Stimulated activated CD4-positive, alpha-beta T cell treated with anti-CD3 and anti-CD28 coated beads, Interleukin-12 subunit alpha, Interleukin-12 subunit beta, amount 100 ng/mL, for 48 hours (primary cell): ENCODE data around the gene C20orf202.

ENCODE experiments used
- DNase-seq, 3 donors: peaks; one replicate each; pipeline ENCODE4 v3.0.0-alpha.2; 2020; ENCODE audit warnings: low read depth in 2 of 3, low spot score in 1 of 3

Gene C20orf202

DNA sequence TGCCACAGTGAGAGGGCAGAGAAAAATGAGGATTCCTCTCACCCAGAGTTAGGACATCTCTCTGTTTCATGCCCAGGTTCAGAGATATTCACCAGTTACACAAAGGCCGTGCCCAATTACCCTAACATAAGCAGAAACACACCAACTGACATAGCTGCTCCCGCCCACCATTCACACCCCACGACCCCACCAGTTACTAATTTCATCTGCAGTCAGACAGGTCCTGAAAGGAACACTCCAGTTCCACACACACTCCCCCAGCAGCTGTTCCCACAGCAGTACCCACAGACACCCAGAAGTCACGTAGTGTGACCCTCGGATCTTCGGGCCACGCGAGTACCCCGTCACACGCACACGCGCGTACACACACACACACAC lies 19.0 kb upstream of the C20orf202 start:
- no peak for DNase-seq

DNA sequence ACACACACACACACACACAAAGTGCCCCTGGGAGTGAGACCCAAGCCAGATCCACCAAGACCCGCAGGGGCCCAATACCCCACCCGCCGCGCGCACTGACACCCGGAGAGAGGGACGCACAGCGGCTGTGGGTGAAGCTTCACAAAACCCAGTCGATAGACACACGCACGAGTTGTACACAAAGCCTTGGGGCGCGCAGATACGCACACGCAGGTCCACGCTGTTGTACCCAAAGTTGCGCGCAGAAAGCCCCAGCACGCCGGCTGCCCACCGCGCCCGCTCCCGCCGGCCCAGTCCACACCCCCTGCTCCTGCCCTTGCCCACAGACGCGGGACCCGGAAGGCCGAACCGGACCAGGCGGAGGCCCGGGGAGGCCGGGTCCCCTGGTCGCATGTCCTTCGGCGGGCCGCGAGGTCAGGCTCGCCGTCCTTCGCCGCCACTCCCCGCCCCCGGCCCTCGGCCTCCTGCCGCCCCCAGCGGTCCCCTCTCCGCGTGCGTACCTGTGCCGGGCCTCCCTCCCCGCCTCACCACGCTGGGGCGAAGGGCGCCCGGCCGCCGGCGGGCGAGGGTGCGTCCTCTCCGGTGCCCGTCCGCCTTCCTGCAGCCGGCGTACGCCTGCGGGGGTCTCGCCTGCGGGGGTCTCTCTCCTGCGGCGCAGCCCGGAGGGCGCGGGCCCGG lies 18.5 kb upstream of the C20orf202 start, which contains the start of gene TMEM74B:
Gene TMEM74B, minus strand, starts transcription at position 344 of the 678 bp plus-strand sequence. CDS start 1,180 bp downstream, outside the sequence.
- no peak for DNase-seq

DNA sequence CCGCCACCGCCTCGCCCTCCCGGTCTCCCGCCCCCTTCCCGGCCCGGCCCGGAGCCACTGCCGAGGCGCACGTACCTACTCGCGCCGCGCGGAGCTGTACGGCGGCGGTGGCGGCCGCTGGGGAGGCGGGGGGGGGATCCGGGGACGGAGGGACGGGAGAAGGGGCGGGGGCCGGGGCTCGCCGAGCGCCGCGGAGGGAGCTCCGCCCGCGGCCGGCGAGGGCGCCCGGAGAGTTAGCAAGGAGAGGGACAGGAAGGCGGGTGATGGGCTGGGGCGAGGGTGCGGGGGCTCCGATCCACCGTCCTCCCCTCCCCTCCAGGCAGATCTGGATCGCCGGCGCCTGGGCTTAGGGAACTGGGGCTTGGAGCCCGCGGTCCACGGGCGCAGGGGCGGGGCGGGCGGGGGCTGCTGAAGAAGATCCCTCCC lies 17.9 kb upstream of the C20orf202 start:
- DNase-seq, result no peak

- DNase-seq, result peak; percentile 28 to 55 (median 38)
Observed at GRCh38 chr20:1185790-1186334, 17.4 kb upstream of the C20orf202 start.

DNA sequence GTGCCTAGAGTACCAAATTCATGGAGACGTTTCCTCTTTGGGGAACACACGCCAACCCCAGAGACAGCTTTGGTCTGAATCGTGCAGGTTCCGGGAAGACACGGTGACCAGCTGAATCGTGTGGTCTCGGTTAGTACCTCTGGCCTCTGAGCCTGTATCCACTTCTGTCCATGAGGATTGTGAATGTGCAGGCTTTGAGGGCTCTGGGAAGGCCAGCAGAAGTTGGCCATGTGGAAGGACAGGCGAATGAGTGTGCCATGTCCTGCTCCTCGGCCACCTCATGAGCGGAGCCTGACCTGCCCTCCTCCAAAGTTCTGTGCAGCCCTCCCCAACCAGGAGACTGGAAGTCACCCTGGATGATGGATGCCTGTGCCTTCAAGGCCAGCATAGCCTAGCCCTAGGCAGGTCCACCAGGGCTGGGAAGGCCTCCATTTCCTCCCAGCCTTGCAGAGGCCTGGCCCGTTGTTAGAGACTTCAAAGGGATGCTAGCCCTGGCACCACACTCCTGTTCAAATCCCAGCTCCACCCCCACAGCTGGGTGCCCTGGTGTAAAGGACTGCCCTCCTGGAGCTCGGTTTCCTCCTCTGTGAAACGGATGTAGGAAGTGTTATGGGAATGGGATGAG lies 16.8 kb upstream of the C20orf202 start:
- no peak for DNase-seq

- DNase-seq, result no peak
Observed at GRCh38 chr20:1187605-1188171, 15.6 kb upstream of the C20orf202 start.

DNA sequence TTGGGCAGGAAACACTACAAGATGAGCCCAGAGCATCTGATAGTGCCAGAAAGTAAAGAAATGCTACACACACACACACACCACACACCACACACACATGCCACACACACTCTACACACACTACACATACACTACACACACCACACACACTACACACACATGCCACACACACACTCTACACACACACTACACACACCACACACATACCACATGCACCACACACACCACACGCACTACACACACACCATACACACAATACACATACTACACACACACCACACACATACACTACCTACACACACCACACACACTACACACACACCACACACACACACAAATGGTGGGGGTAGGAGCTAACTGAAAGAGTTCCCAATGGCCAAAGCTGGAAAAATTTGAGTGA lies 14.9 kb upstream of the C20orf202 start:
- DNase-seq, result no peak

DNA sequence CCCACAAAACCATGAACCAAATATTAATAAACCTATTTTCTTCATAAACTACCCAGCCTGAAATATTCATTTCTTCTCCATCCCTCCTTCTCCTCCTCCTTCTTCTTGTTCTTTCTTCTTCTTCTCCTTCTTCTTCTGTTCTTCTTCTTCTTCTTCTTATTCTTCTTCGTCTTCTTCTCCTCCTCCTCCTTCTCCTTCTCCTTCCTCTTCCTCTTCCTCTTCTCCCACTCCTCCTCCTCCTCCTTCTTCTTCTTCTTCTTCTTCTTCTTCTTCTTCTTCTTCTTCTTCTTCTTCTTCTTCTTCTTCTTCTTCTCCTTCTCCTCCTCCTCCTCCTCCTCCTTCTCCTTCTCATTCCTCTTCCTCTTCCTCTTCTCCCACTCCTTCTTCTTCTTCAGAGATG lies 13.4 kb upstream of the C20orf202 start:
- no peak for DNase-seq

DNA sequence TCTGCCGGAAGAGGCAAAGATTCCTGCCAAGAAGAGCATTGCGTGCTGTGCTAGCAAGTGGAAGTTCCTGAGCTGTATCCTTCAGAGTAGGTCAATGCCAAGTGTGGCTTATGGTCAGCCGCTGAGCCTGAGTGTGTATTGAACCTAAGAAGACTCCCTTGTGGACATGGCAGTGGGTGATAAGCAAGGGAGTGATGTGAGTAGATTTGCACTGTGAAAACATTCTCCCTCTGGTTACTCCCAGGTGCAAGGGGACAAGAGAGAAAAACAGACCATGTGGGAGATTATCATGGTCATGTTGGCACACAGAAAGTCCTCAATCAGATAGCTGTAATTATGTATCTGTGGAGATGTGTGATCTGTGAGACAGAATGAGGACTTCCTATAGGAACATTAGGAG lies 12.4 kb upstream of the C20orf202 start:
- no peak for DNase-seq

DNA sequence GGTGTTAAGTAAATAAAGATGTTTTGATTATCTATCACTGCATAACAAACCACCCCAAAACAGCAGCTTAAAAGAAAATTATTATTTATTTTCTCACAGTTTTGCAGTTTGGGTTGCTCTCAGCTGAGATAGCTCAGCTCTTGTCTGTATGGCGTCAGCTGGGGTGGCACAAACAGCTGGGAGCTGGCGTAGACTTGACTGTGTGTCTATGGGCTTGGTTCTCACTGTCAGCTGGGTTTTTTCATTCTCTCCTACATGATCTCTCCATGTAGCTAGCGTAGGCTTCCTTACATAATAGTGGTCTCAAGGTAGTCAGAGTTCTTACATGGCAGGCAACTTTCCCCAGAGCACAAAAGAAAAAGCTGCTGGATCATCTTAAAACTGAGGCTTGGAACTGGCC lies 12.0 kb upstream of the C20orf202 start:
- no peak for DNase-seq

DNA sequence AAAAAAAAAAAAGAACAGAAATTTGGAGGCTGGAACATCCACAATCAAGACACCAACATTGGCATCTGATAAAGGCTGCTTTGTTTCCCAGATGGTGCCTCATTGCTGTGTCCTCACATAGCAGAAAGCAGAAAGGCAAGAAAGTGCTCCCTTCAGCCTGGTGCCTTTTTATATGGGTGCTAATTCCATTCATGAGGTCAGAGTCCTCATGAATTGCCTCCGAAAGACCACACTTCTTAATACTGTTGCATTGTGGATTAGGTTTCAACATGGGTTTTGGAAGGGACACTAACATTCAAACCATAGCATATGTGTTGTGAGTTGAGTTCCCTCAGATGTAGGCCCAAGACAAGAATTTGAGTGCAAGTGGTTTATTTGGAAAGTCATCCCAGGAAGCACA lies 8.0 kb upstream of the C20orf202 start:
- no peak for DNase-seq

- no peak for DNase-seq
Observed at GRCh38 chr20:1196634-1197033, 6.6 kb upstream of the C20orf202 start.

GRCh38 chr20:1197801-1198200 lies 5.5 kb upstream of the C20orf202 start:
- DNase-seq, result no peak

DNA sequence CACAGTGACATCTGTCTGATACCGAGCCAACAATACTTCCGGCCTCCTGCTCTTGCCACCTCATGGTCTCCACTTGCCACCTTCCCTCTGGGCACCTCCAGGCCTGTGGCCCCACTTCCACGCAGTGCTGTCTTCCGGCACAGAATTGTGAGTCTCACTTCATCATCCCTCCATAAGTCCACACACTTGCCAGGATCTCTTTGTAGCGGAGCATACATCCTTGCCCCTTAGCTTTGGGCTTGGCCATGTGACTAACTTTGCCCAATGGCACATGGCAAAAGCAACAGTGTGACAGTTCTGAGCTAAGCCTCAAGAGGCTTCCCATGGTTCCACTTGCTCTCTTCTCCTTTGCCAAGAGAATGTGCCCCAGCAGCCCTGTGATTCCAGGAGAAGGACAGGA lies 4.5 kb upstream of the C20orf202 start:
- DNase-seq, result no peak

GRCh38 chr20:1199212-1199873 lies 3.9 kb upstream of the C20orf202 start:
- no peak for DNase-seq

DNA sequence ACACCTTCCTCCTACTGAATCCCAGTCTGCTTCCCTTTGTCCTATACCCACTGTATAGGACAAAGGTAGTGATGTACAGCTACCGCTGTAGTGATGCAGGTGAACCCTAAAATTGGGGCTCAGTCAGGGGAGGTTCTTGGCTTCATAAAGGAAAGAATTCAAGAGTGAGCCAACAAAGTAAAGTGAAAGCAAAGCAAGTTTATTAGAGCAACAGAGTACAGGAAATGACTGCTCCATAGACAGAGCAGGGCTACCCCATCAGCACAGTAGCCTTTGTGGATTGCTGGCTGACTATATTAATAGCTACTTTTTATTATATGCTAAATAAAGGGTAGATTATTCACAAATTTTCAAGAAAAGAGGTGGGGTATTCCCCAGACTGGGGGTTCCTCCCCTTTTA lies 3.3 kb upstream of the C20orf202 start:
- DNase-seq, result no peak

- DNase-seq, result no peak
Observed at GRCh38 chr20:1203630-1204029, 376 bp downstream of the C20orf202 start.

DNA sequence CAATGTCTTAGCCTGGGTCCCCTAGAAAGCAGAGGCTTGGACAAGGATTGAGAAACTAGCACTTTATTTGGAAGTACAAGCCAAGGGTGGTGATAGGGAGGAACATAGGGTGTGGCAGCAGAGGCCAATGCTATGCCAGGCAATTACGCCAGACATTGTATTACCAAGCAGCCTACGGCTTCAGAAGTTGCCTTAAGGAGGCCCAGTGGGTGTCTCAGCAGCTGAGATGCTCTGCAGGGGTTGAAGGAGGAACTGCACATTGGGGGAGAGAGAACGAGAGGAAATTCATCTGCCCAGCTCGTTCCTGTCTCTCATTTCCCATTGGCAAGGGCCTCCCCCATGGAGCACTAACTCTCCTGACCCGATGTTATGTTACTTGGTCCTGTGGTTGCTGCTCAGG lies 859 bp downstream of the C20orf202 start:
- no peak for DNase-seq

DNA sequence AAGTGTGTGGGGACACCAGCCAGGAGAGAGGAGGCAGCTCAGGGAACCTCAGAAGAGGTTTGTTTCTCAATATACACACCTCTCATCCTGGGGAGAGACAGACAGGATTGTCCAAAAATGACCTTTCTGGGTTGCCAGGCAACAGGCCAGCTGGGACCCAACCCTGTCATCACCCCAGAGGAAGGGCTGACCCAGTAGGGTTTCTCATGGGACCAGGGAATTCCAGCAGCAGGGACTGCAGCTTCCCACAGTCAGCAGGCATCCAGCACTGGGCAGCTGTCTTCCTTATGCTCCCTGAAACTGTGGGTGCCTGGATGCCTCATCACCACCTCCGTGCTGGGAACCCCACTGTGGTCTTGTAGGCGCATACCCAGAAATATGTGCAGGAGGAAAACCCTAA lies 1.3 kb downstream of the C20orf202 start:
- DNase-seq, result no peak

DNA sequence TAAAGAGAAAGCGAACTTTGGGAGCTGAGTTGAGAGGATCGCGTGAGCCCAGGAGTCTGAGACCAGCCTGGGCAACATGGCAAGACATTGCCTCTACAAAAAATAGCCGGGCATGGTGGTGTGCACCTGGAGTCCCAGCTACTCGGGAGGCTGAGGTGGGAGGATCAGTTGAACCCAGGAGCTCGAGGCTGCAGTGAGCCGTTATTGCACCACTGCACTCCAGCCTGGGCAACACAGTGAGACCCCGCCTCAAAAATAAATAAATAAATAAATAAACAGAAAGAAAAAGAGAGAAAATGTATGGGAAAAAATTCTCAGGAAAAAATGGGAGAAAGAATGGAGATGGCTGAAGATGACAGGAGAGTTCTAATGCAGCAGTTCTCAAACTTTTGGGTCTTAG lies 2.5 kb downstream of the C20orf202 start:
- no peak for DNase-seq

DNA sequence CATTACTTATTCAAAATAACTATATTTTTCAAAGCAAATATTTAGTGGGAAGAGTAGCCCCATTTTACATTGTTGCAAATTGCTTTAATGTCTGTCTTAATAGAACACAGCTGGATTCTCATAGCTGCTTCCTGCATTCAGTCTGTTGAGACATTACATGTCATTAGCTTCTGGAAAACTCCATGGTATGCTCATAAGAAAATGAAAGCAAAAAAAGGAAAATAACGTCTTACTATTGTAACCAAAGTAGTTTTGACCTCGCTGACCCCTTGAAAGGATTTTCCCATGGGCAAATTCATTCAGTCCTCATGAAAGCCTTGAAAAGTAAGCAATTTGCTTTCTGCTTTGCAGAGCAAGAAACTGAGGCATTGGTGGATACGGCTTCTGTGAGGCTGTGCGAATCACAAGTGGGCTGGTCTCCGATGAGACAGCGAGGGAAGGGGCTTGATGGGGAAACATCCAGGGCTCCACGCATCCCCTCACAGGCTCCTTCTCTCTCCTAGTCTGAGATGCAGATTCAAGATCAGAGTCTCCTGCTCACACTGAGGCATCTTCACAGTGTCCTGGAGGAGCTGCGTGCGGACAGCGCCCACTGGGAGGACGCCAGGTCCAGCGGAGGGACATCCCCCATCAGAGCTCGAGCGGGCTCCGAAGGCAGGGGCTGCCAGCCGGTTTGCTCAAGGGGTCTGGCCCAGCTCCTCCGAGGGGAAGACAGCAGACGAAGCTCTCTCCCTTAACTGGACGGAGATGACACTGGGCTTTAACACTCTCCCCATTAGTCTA lies 3.3 kb downstream of the C20orf202 start:
- no peak for DNase-seq
